ENCODE results near the gene VAX1. TPM values are rescaled to one million over a fixed set of nuclear protein-coding genes. Genes with fewer than 3 reads are reported as not detected.

VAX1 gene
- total and polyA plus RNA-seq, 2 donors (not counting 1 experiment from before 2014, with no cell fraction given), result not detected

GRCh38 chr10:117137031-117137910 lies 799 bp downstream of the VAX1 start:
- no peak overlapping the region for H3K4me2 ChIP-seq (replicated peaks; ENCODE audit: low read depth, low read length, poor library complexity, severe bottlenecking)
- intact Hi-C loops (cut with micrococcal nuclease), result no loop called here

More at GRCh38 chr10:117137031-117137910, 799 bp downstream of the VAX1 start:
- no peak overlapping the region for H3K27ac ChIP-seq (ENCODE audit: low read length in 2 of 2)
- POLR2A ChIA-PET, result no interaction called here
- H3K79me2 ChIP-seq (ENCODE audit: control insufficient read depth, insufficient read depth, low read length), result no peaks in the 10 kb centered on the region
- H3K4me3 ChIP-seq (ENCODE audit: control extremely low read depth in 1 of 5, extremely low read depth in 1 of 5, insufficient read depth in 1 of 5, low read depth in 2 of 5, low read length in 4 of 5), result no peak overlapping the region
- no peak overlapping the region for H3K9ac ChIP-seq (ENCODE audit: low read length)
- H3K9me3 ChIP-seq (ENCODE audit: control extremely low read depth in 1 of 3, control insufficient read depth in 2 of 3, insufficient read depth in 1 of 3, low read length in 2 of 3), result peaks cover 0 to 50% (median 0%) of the 10 kb centered on the region in 3 donors
- no peak overlapping the region for H2AFZ ChIP-seq (ENCODE audit: insufficient read depth, low read depth, low read length, poor library complexity, severe bottlenecking)
- DNase-seq, result no peak
- H3K36me3 ChIP-seq (replicated peaks in 1 of 2; ENCODE audit: control extremely low read depth in 1 of 2, control insufficient read depth in 1 of 2, extremely low read depth in 1 of 2, insufficient read depth in 2 of 2, low read length in 1 of 2), result no peaks in the 10 kb centered on the region
- H3K27ac Mint-ChIP-seq, result no peak overlapping the region
- no peaks in the 10 kb centered on the region for H3K9me3 Mint-ChIP-seq (ENCODE audit: insufficient read depth)
- H3K27me3 ChIP-seq (replicated peaks in 1 of 4; ENCODE audit: control extremely low read depth in 1 of 4, control insufficient read depth in 3 of 4, insufficient read depth in 4 of 4, low read length in 3 of 4), result peaks cover 0 to 76% (median 42%) of the 10 kb centered on the region in 4 experiments
- H3K27me3 Mint-ChIP-seq, result peaks cover 61% of the 10 kb centered on the region
- no peaks in the 10 kb centered on the region for H4K20me1 ChIP-seq (ENCODE audit: control insufficient read depth, insufficient read depth, low read length, poor library complexity, severe bottlenecking)
- peaks cover 12% of the 10 kb centered on the region for H3K4me1 Mint-ChIP-seq
- CTCF ChIA-PET, result no interaction called here
- no peak for ATAC-seq (ENCODE audit: low read depth)
- H3K4me1 ChIP-seq (ENCODE audit: control insufficient read depth in 2 of 2, insufficient read depth in 2 of 2, low read length in 2 of 2), result peaks cover 4 to 8% of the 10 kb centered on the region in 2 donors
- TF ChIP-seq EZH2 (IDR thresholded peaks at IDR 0.05; ENCODE audit: borderline replicate concordance, insufficient read depth, low read depth, low read length, poor library complexity, severe bottlenecking), result no peak
- TF ChIP-seq, protein P1, sequence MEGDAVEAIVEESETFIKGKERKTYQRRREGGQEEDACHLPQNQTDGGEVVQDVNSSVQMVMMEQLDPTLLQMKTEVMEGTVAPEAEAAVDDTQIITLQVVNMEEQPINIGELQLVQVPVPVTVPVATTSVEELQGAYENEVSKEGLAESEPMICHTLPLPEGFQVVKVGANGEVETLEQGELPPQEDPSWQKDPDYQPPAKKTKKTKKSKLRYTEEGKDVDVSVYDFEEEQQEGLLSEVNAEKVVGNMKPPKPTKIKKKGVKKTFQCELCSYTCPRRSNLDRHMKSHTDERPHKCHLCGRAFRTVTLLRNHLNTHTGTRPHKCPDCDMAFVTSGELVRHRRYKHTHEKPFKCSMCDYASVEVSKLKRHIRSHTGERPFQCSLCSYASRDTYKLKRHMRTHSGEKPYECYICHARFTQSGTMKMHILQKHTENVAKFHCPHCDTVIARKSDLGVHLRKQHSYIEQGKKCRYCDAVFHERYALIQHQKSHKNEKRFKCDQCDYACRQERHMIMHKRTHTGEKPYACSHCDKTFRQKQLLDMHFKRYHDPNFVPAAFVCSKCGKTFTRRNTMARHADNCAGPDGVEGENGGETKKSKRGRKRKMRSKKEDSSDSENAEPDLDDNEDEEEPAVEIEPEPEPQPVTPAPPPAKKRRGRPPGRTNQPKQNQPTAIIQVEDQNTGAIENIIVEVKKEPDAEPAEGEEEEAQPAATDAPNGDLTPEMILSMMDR (IDR thresholded peaks at IDR 0.05), result no peak
- H3K4me3 Mint-ChIP-seq, result no peak overlapping the region
- WGBS (ENCODE audit: insufficient coverage), result 8% methylated on average over 98 of the region's 98 CpGs
